ENCODE measurements around the gene SHB. TPM values are rescaled to one million over a fixed set of nuclear protein-coding genes. Genes with fewer than 3 reads are reported as not detected.

Gene SHB
- polyA plus RNA-seq, 1 donor (not counting 4 experiments of a cell fraction or from before 2014, with no cell fraction given), result 10.9 TPM

DNA sequence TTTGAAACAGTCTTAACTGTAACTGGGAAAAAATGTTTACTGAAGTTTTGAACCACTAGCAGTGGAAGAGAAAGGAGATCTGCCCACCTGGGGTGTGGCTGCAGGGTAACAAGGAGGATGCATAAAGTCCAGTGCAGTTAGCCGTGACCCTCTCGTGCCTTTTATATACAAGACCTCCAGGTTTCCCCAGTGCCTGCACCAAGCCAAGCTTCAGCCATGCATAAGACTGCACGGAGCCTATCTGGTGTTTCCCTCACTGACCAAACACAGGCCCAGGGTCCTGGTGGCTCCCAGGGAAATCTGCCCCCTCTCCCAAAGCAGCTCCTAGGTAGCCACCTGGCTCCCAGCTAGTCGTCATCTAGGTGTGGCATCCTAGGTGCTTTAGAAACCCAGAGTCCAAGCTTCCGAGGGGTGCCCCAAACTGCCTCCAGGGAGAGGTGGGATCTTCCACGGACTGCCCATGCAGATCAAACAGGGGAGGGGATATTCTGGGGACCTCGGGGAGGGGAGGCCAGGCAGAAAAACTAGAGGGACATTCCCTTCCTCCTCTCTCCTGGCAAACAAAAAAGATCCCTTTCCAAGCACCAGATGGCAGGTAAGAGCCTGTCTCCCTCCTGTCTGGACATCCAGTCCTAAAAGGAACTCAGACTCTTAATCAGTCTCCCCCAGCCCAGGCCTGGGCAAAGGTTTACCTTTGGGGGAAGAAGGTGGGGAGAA lies 2.7 kb downstream of the SHB start:
- Histone ChIP-seq H3K9ac (ENCODE audit: control insufficient read depth, extremely low read depth, insufficient read depth, low read length) (peak overlapping the region; percentile 84), H3K27me3 (ENCODE audit: control insufficient read depth, extremely low read depth, insufficient read depth, low read length) (no peaks in the 10 kb centered on the region), H3K4me3 (ENCODE audit: control insufficient read depth in 2 of 3, extremely low read depth in 1 of 3, insufficient read depth in 2 of 3, low read depth in 1 of 3, low read length in 3 of 3) (peak overlapping the region; percentile 74 to 97 (median 81)), H3K79me2 (ENCODE audit: control insufficient read depth, insufficient read depth, low read length) (peaks cover 72% of the 10 kb centered on the region), H2AFZ (ENCODE audit: control insufficient read depth, low read length) (no peak overlapping the region), H4K20me1 (ENCODE audit: control insufficient read depth, extremely low read depth, insufficient read depth, low read length) (peaks cover 12% of the 10 kb centered on the region), H3K27ac (ENCODE audit: control insufficient read depth, insufficient read depth, low read length) (peak overlapping the region; percentile 61), H3K4me2 (ENCODE audit: control insufficient read depth, extremely low read depth, insufficient read depth, low read depth, low read length) (peak overlapping the region; percentile 89), H3K36me3 (ENCODE audit: control insufficient read depth in 2 of 2, extremely low read depth in 1 of 2, insufficient read depth in 2 of 2, low read length in 2 of 2) (peaks cover 4 to 11% of the 10 kb centered on the region in 2 experiments), H3K9me1 (ENCODE audit: control insufficient read depth, extremely low read depth, insufficient read depth, low read length) (peaks cover 5% of the 10 kb centered on the region), H3K4me1 (ENCODE audit: control insufficient read depth, extremely low read depth, insufficient read depth, low read length) (peaks cover 30% of the 10 kb centered on the region), H3K9me3 (ENCODE audit: control insufficient read depth, low read depth, low read length) (no peaks in the 10 kb centered on the region)
- dilution Hi-C loops (cut with MboI; ENCODE audit: extremely low pct_ligation_motif_present, low sequenced_read_pairs), result loop anchor here (25.0 kb wide), 1 partner anchor 96 kb away; no protein-coding TSS in a partner anchor
- FAIRE-seq (no peak), DNase-seq (ENCODE audit: low read depth, low spot score) (no peak)
- TF ChIP-seq EZH2 (IDR thresholded peaks at IDR 0.05; ENCODE audit: low read length) (no peak), CTCF (optimal IDR thresholded peaks at IDR 0.05 in 1 of 3, IDR thresholded peaks at IDR 0.05 in 1 of 3, conservative IDR thresholded peaks at IDR 0.05 in 1 of 3; ENCODE audit: extremely low read depth in 1 of 3, insufficient read depth in 2 of 3, low read length in 3 of 3) (peak; percentile 36 to 39 (median 39))

- H3K27me3 ChIP-seq (ENCODE audit: control insufficient read depth, extremely low read depth, insufficient read depth, low read length), result no peaks in the 10 kb centered on the region
- H3K79me2 ChIP-seq (ENCODE audit: control insufficient read depth, insufficient read depth, low read length), result peaks cover 80% of the 10 kb centered on the region
- H4K20me1 ChIP-seq (ENCODE audit: control insufficient read depth, extremely low read depth, insufficient read depth, low read length), result peaks cover 12% of the 10 kb centered on the region
- peak overlapping the region; percentile 89 for H3K4me2 ChIP-seq (ENCODE audit: control insufficient read depth, extremely low read depth, insufficient read depth, low read depth, low read length)
- TF ChIP-seq EZH2 (IDR thresholded peaks at IDR 0.05; ENCODE audit: low read length) (no peak), CTCF (optimal IDR thresholded peaks at IDR 0.05 in 1 of 3, IDR thresholded peaks at IDR 0.05 in 1 of 3, conservative IDR thresholded peaks at IDR 0.05 in 1 of 3; ENCODE audit: extremely low read depth in 1 of 3, insufficient read depth in 2 of 3, low read length in 3 of 3) (no peak)
- no peak overlapping the region for H2AFZ ChIP-seq (ENCODE audit: control insufficient read depth, low read length)
- H3K4me1 ChIP-seq (ENCODE audit: control insufficient read depth, extremely low read depth, insufficient read depth, low read length), result peaks cover 35% of the 10 kb centered on the region
- H3K4me3 ChIP-seq (ENCODE audit: control insufficient read depth in 2 of 3, extremely low read depth in 1 of 3, insufficient read depth in 2 of 3, low read depth in 1 of 3, low read length in 3 of 3), result peak overlapping the region; percentile 74 to 97 (median 81)
- dilution Hi-C loops (cut with MboI; ENCODE audit: extremely low pct_ligation_motif_present, low sequenced_read_pairs), result loop anchor here (25.0 kb wide), 1 partner anchor 97 kb away; no protein-coding TSS in a partner anchor
- no peak overlapping the region for H3K9ac ChIP-seq (ENCODE audit: control insufficient read depth, extremely low read depth, insufficient read depth, low read length)
- no peak for FAIRE-seq
- peaks cover 4 to 16% of the 10 kb centered on the region in 2 experiments for H3K36me3 ChIP-seq (ENCODE audit: control insufficient read depth in 2 of 2, extremely low read depth in 1 of 2, insufficient read depth in 2 of 2, low read length in 2 of 2)
- H3K9me3 ChIP-seq (ENCODE audit: control insufficient read depth, low read depth, low read length), result no peaks in the 10 kb centered on the region
- no peak overlapping the region for H3K27ac ChIP-seq (ENCODE audit: control insufficient read depth, insufficient read depth, low read length)
- peaks cover 8% of the 10 kb centered on the region for H3K9me1 ChIP-seq (ENCODE audit: control insufficient read depth, extremely low read depth, insufficient read depth, low read length)
- DNase-seq (ENCODE audit: low read depth, low spot score), result no peak
Observed at GRCh38 chr9:38065369-38066075, 3.5 kb downstream of the SHB start.
